Middle frontal gyrus (tissue), 1 donor: Measurements from ENCODE around the gene PAXX.
"Not testable (repeated sequence)": the region's sequence is repeated elsewhere in the genome, so short reads cannot be mapped to it uniquely, and the experiment has no call there.

Experiments used
- DNase-seq: peaks from one replicate; pipeline ENCODE4 v3.0.0-alpha.2; 2015; ENCODE audit warnings: low spot score; ENCODE audit errors: extremely low spot score

The PAXX gene

GRCh38 chr9:137030538-137031527, 38.6 kb downstream of the PAXX start:
- no peak for DNase-seq

DNA sequence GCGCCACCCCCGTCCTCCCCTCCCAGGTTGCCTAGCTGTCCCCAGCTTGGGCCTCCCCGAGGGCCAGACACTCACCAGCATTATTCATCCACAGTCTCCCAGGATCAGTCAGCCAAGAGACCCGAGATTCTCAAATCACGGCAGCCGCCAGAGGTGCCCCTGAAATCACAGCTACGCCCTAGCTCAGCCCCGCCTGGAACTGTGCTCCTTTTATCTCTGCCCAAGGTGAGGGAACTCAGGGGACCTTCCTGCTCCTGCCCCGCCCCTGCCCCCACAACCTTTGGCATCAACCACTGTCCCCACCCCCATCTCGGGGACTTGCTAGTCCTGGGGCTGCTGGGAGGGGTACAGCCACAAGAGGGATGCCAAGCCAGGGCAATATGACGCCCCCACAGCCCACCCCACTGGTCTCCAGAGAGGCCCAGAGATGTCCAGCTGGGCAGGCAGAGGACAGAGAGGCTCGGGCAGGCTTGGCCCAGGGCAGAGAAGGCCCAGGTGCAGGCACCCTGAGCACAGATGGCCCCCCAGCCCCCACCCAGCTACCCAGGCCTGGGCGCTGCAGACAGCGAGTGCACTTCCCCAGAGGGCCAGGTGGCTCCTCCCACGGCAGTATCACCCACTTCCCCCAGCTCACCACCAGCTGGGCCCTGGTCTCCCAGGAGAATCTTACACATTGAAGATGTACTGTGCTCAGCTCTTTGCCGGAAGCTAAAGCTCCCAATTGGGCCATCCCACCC, 39.9 kb downstream of the PAXX start, which contains the start of gene FUT7:
Gene FUT7 (minus strand): TSS at position 185 of the 737 bp plus-strand sequence. CDS start 97 bp downstream, at position 88.
- DNase-seq = no peak

- DNase-seq = no peak
Measured at GRCh38 chr9:137032858-137033257, 40.6 kb downstream of the PAXX start.

DNA sequence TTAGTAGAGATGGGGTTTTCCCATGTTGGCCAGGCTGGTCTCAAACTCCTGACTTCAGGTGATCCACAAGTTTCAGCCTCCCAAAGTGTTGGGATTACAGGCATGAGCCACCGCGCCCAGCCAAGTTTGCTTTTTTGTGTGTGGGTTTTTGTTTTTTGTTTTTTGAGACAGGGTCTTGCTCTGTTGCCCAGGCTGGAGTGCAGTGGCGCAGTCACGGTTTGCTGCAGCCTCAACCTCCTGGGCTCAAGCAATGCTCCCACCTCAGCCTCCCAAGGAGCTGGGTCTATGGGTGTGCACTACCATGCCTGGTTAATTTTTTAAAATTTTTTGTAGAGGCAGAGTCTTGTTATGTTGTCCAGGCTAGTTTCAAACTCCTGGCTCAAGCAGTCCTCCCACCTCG, 41.3 kb downstream of the PAXX start:
- DNase-seq = not testable (repeated sequence)

DNA sequence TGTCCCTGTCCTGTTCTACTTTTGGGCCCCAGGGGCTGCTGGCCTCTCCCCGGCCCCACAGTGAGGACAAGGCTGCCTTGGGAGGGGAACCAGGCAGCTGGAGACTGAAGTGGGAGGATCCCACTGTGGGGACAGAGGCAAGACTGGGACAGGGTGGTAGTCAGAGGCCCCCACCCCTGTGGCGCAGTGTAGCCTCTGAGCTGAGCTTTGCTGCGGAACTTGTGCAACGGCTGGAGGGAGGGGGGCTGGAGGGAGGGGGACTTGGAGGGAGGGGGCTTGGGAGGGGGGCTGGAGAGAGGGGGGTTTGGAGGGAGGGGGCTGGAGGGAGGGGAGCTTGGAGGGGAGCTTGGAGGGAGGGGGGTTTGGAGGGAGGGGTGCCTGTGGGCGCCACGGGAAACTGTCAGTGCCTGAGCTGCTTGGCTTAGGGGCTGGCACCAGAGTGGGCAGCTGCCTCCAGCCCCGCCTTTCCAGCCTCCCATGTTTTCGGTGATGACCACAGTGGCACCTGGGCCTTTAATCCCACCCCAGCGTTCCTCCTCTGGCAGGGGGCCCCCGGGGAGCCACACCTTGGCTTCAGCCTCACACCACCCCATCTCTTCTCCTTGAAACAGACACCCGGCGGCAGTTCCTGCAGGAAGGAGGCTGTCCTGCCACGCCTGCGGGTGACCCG, 42.0 kb downstream of the PAXX start:
- no peak for DNase-seq

GRCh38 chr9:137034709-137035506, 42.7 kb downstream of the PAXX start:
- DNase-seq = peak; percentile 83

- DNase-seq = no peak
Measured at GRCh38 chr9:137035507-137035834, 43.2 kb downstream of the PAXX start.

- DNase-seq = no peak
Measured at GRCh38 chr9:137035937-137036336, 43.7 kb downstream of the PAXX start.

GRCh38 chr9:137037035-137037434, 44.8 kb downstream of the PAXX start:
- DNase-seq = no peak

GRCh38 chr9:137037483-137037882, 45.3 kb downstream of the PAXX start:
- no peak for DNase-seq

GRCh38 chr9:137038916-137039315, 46.7 kb downstream of the PAXX start:
- DNase-seq = no peak

GRCh38 chr9:137039611-137040366, 47.6 kb downstream of the PAXX start:
- no peak for DNase-seq

GRCh38 chr9:137040568-137040967, 48.3 kb downstream of the PAXX start:
- DNase-seq = no peak

DNA sequence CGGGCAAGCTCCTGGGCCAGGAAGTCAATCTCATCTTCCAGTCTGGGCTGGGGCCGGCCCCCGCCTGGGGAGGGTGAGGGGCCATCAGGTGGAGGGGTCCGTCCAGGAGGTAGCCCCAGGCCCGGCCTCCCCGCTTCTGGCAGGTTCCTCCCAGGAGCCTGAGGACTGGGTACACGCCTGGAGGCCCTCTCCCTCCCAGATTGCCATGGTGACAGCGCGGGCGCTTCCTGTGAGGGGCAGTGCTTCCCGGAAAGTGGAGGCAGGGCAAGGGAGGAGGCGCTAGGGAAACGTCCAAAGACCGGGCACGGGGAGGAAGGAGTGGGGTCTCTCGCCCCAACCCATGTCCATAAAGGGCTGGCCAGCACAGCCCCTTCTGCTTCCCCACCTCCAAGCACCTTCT, 48.9 kb downstream of the PAXX start:
- no peak for DNase-seq

DNA sequence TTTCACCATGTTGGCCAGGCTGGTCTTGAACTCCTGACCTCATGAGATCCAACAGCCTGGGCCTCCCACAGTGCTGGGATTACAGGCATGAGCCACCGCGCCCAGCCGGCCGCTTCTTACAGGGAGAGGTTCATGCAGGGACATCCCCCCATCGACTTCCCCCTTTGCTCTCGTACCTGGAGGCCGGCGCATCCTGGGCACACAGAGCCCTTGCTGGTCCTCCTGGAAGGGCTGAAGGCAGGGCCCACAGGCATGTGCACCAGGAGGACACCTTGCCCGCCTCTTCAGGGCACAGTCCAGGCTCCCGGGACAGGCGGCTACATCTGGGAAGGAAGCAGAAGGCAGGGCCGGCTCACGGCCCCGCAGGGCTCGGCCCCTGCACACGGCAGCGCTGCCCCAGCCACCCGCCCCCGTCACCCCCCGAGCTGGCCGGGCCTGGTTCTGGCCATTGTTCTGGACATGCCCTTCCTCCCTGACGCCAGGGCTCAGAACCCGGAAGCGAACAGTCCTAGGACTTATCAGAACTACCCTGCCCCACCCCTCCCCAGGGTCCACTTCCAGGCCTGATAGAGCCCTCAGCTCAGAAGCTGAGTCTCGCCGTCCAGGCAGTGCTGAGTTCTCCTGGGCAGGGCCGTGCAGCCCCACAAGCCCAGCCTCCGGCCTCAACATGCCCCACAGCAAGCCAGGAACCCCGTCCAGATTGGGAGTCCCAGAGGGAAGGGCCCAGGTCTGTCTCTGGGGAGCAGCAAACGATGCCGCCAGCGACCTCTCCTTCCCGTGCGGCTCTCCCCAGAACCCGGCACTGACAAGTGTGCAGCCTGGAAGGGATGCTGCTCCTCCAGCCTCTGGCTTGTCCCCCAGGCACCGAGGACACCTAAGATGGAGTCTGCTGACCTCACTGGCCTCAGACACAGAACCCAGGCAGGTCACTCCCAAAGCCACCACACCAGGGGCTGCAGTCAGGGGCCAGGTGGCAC, 50.8 kb downstream of the PAXX start:
- no peak for DNase-seq
